Measurements from ENCODE around the gene B4GALT3. TPM values are rescaled to one million over a fixed set of nuclear protein-coding genes. Genes with fewer than 3 reads are reported as not detected.
A peak's percentile ranks its signal among the peaks of the same experiment; 100 is the strongest.

Gene B4GALT3
- total RNA-seq, 2 donors from 2014 or later: 20.2 to 29.3 TPM

- Histone ChIP-seq H3K27me3 (no peaks in the 10 kb centered on the region), H3K4me1 (peaks cover 47% of the 10 kb centered on the region), H3K36me3 (replicated peaks in 1 of 2; ENCODE audit: insufficient read depth in 1 of 2, low read depth in 2 of 2) (peaks cover 0 to 8% of the 10 kb centered on the region in 2 donors), H3K4me3 (peak within 1 kb of the TSS; percentile 80 to 91), H3K27ac (peak within 1 kb of the TSS; percentile 57 to 85 (median 79)), H3K9me3 (no peaks in the 10 kb centered on the region)
- 2 to 4% methylated on average over 9 to 47 of the region's 60 CpGs for WGBS, 2 donors
- peak; percentile 97 for ATAC-seq
- TF ChIP-seq CTCF (IDR thresholded peaks at IDR 0.05) (peak in 3 of 7 experiments; percentile 34 to 53 (median 41)), POLR2A (IDR thresholded peaks at IDR 0.05) (peak; percentile 45 to 77 (median 67))
- intact Hi-C loops (cut with DNase I): no loop called here
- peak; percentile 93 to 94 (median 94) for DNase-seq
Observed at GRCh38 chr1:161159087-161159912, 18.0 kb downstream of the B4GALT3 start, which contains the start of gene USP21. Gene USP21 (plus strand): TSS chr1:161159500. CDS start chr1:161160641, 1,141 bp downstream.

- Histone ChIP-seq H3K27me3 (no peaks in the 10 kb centered on the region), H3K9me3 (no peaks in the 10 kb centered on the region), H3K27ac (peak overlapping the region; percentile 57 to 85 (median 79)), H3K4me1 (peaks cover 47% of the 10 kb centered on the region), H3K36me3 (replicated peaks in 1 of 2; ENCODE audit: insufficient read depth in 1 of 2, low read depth in 2 of 2) (peaks cover 0 to 8% of the 10 kb centered on the region in 2 donors), H3K4me3 (no peak overlapping the region)
- intact Hi-C loops (cut with DNase I): no loop called here
- WGBS, 2 donors: 64 to 67% methylated on average over 9 of the region's 9 CpGs
- TF ChIP-seq POLR2A (IDR thresholded peaks at IDR 0.05): no peak
- TF ChIP-seq CTCF (IDR thresholded peaks at IDR 0.05): no peak
- DNase-seq (no peak), ATAC-seq (no peak)
Observed at GRCh38 chr1:161158316-161159010, 18.8 kb downstream of the B4GALT3 start.

GRCh38 chr1:161157867-161158266 is 19.4 kb downstream of the B4GALT3 start:
- Histone ChIP-seq H3K4me3 (no peak overlapping the region), H3K9me3 (no peaks in the 10 kb centered on the region), H3K27me3 (no peaks in the 10 kb centered on the region), H3K36me3 (replicated peaks in 1 of 2; ENCODE audit: insufficient read depth in 1 of 2, low read depth in 2 of 2) (peaks cover 0 to 6% of the 10 kb centered on the region in 2 donors), H3K27ac (no peak overlapping the region), H3K4me1 (peaks cover 47% of the 10 kb centered on the region)
- no peak for DNase-seq
- intact Hi-C loops (cut with DNase I): no loop called here
- no peak for TF ChIP-seq POLR2A (IDR thresholded peaks at IDR 0.05)
- no peak for TF ChIP-seq CTCF (IDR thresholded peaks at IDR 0.05)
- WGBS, 2 donors: 93 to 94% methylated on average over 1 of the region's 1 CpG
- ATAC-seq: no peak

GRCh38 chr1:161153682-161154337 is 23.5 kb downstream of the B4GALT3 start, which contains the start of gene UFC1:
Gene UFC1 (plus strand): TSS chr1:161153978. CDS start chr1:161153998, 20 bp downstream.
- Histone ChIP-seq H3K4me3 (peak within 1 kb of the TSS; percentile 38 to 85), H3K36me3 (replicated peaks in 1 of 2; ENCODE audit: insufficient read depth in 1 of 2, low read depth in 2 of 2) (peaks cover 0 to 6% of the 10 kb centered on the region in 2 donors), H3K27me3 (no peaks in the 10 kb centered on the region), H3K27ac (peak within 1 kb of the TSS; percentile 94 to 98 (median 97)), H3K9me3 (no peaks in the 10 kb centered on the region), H3K4me1 (peaks cover 22% of the 10 kb centered on the region)
- DNase-seq: peak; percentile 81 to 88 (median 84)
- TF ChIP-seq CTCF (IDR thresholded peaks at IDR 0.05): peak in 1 of 7 experiments; percentile 6
- TF ChIP-seq POLR2A (IDR thresholded peaks at IDR 0.05): peak in 2 of 3 donors; percentile 82 to 91
- WGBS, 2 donors: 0 to 1% methylated on average over 26 to 33 of the region's 33 CpGs
- ATAC-seq: peak; percentile 95
- intact Hi-C loops (cut with DNase I): no loop called here
